ENCODE data around the gene SNRPA.
A peak's percentile ranks its signal among the peaks of the same experiment; 100 is the strongest.

DNA sequence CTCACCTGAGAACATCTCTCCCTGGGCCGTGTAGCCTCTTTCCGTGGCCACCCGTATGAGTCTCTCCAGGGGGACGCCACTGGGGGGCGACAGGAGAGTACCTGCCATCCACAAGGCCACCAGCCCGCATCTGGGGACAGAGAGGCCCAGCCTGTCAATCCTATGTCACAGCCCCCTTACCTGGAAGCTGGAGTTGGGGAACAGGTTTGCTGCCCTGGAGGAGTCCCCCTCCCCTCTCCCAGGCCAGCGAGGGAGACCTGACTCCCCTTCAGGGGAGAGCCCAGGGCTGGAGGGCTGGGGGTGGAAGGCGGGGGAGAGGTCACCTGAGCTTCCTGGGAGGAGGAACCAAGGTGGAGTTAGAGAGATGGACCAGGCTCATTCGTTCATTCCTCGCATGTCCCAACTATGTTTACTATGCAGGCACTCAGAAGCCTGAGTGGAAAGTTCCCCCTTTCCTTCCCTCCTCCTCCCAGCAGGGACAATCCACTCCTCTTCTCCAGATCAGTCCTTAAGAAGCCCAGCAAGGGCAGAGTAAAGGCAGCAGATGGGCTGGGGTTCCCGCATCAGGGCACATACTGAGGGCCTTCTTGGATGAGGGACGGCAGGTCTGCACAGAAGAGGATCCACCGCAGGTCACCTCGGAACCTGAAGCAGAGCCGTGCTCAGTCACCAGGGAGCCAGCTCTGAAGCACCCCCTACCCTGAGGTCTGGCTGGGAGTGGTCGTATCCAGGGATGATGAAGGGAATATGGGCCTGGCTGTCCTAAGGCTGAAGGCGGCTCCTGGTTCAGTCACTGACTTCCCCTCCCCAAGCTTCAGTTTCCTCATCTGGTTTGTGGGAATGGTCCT lies 6.2 kb upstream of the SNRPA start:
- TF ChIP-seq, protein P1, sequence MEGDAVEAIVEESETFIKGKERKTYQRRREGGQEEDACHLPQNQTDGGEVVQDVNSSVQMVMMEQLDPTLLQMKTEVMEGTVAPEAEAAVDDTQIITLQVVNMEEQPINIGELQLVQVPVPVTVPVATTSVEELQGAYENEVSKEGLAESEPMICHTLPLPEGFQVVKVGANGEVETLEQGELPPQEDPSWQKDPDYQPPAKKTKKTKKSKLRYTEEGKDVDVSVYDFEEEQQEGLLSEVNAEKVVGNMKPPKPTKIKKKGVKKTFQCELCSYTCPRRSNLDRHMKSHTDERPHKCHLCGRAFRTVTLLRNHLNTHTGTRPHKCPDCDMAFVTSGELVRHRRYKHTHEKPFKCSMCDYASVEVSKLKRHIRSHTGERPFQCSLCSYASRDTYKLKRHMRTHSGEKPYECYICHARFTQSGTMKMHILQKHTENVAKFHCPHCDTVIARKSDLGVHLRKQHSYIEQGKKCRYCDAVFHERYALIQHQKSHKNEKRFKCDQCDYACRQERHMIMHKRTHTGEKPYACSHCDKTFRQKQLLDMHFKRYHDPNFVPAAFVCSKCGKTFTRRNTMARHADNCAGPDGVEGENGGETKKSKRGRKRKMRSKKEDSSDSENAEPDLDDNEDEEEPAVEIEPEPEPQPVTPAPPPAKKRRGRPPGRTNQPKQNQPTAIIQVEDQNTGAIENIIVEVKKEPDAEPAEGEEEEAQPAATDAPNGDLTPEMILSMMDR (IDR thresholded peaks at IDR 0.05): peak; percentile 27
- TF ChIP-seq EZH2 (IDR thresholded peaks at IDR 0.05) (no peak), EZH2phosphoT487 (IDR thresholded peaks at IDR 0.05) (no peak)
